Osteocyte (in vitro differentiated cells): ENCODE results near the gene C9. TPM values are rescaled to one million over a fixed set of nuclear protein-coding genes. Genes with fewer than 3 reads are reported as not detected.

Source experiments
- DNase-seq: peaks from one replicate; pipeline ENCODE4 v3.0.0; 2021; ENCODE audit warnings: mixed read lengths; ENCODE audit not compliant: unreplicated experiment; ENCODE audit errors: extremely low spot score
- H3K27ac Mint-ChIP-seq: one replicate; pipeline ENCODE4 v1.8.0; 2021; ENCODE audit warnings: mild to moderate bottlenecking, mixed read lengths; ENCODE audit not compliant: unreplicated experiment
- H3K27me3 Mint-ChIP-seq: one replicate; pipeline ENCODE4 v1.8.0; 2021; ENCODE audit warnings: mixed read lengths; ENCODE audit not compliant: unreplicated experiment
- H3K36me3 Mint-ChIP-seq: one replicate; pipeline ENCODE4 v1.8.0; 2021; ENCODE audit warnings: mixed read lengths; ENCODE audit not compliant: unreplicated experiment
- H3K4me1 Mint-ChIP-seq: one replicate; pipeline ENCODE4 v1.8.0; 2021; ENCODE audit warnings: mixed read lengths; ENCODE audit not compliant: unreplicated experiment
- H3K4me3 Mint-ChIP-seq: one replicate; pipeline ENCODE4 v1.8.0; 2021; ENCODE audit warnings: mild to moderate bottlenecking, moderate library complexity, mixed read lengths; ENCODE audit not compliant: unreplicated experiment
- H3K9me3 Mint-ChIP-seq: one replicate; pipeline ENCODE4 v1.8.0; 2021; ENCODE audit warnings: mixed read lengths; ENCODE audit not compliant: unreplicated experiment
- total RNA-seq: library from RNA; stranded (reverse); gene quantifications from 2 replicates; pipeline ENCODE4 v1.2.1, GENCODE V29; 2021
- TF ChIP-seq, protein P1 (sequence below): fragments of 200-600 bp; sonication (generic); IDR thresholded peaks from 2 replicates; pipeline ENCODE4 v1.5.0; 2021; ENCODE audit warnings: antibody characterized with exemption, mild to moderate bottlenecking, moderate library complexity

The C9 gene
- total RNA-seq, 1 donor from 2014 or later: not detected

DNA sequence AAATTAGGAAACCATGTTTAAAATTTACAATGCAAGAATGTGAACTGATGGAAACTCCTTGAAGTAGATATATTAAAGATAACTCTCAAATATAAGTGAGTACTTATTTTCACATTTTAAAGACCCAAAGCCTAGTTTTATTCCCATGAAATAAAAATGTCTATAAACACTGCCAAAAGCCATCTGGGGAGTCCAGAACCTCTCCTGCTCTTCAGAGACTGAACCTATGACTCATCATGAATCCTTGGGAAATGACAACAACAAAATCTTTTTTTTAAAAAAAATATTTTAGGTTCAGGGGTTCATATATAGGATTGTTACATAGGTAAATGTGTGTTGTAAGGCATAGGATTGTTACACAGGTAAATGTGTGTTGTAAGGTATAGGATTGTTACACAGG is 111.1 kb downstream of the C9 start:
- no peak for DNase-seq
- Mint-ChIP-seq H3K4me1 (no peaks in the 10 kb centered on the region), H3K27ac (no peak overlapping the region), H3K4me3 (no peak overlapping the region), H3K9me3 (no peaks in the 10 kb centered on the region), H3K36me3 (no peaks in the 10 kb centered on the region), H3K27me3 (peaks cover 41% of the 10 kb centered on the region)
- TF ChIP-seq, protein P1, sequence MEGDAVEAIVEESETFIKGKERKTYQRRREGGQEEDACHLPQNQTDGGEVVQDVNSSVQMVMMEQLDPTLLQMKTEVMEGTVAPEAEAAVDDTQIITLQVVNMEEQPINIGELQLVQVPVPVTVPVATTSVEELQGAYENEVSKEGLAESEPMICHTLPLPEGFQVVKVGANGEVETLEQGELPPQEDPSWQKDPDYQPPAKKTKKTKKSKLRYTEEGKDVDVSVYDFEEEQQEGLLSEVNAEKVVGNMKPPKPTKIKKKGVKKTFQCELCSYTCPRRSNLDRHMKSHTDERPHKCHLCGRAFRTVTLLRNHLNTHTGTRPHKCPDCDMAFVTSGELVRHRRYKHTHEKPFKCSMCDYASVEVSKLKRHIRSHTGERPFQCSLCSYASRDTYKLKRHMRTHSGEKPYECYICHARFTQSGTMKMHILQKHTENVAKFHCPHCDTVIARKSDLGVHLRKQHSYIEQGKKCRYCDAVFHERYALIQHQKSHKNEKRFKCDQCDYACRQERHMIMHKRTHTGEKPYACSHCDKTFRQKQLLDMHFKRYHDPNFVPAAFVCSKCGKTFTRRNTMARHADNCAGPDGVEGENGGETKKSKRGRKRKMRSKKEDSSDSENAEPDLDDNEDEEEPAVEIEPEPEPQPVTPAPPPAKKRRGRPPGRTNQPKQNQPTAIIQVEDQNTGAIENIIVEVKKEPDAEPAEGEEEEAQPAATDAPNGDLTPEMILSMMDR: no peak

DNA sequence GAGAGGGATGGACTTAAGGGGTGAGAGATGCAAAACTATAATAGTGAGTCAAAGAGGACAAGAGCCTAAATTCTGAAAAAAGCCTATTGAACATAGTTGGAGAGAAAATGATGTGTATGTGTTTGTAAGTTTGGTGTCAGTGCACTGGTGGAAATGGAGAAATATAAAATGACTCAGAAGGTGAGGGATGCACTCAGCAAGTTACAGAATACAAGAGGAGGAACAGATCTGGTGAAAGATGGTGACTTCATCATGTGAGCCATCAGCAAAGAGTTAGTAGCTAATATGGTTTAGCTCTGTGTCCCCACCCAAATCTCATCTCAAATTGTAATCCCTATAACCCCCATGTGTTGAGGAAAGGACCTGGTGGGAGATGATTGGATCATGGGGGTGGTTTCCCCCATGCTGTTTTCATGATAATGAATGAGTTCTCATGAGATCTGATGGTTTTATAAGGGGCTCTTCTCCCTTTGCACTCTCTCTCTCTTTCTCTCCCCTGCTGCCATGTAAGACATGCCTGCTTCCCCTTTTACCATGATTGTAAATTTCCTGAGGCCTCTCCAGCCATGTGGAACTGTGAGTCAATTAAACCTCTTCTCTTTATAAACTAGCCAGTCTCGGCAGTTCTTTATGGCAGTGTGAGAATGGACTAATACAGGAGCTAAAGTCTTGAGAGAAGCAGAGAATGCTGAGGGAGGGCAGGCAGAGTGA is 114.6 kb downstream of the C9 start:
- no peaks in the 10 kb centered on the region for H3K9me3 Mint-ChIP-seq
- peaks cover 39% of the 10 kb centered on the region for H3K27me3 Mint-ChIP-seq
- no peak for DNase-seq
- no peaks in the 10 kb centered on the region for H3K36me3 Mint-ChIP-seq
- H3K4me3 Mint-ChIP-seq: no peak overlapping the region
- TF ChIP-seq, protein P1: no peak
- no peak overlapping the region for H3K27ac Mint-ChIP-seq
- no peaks in the 10 kb centered on the region for H3K4me1 Mint-ChIP-seq

DNA sequence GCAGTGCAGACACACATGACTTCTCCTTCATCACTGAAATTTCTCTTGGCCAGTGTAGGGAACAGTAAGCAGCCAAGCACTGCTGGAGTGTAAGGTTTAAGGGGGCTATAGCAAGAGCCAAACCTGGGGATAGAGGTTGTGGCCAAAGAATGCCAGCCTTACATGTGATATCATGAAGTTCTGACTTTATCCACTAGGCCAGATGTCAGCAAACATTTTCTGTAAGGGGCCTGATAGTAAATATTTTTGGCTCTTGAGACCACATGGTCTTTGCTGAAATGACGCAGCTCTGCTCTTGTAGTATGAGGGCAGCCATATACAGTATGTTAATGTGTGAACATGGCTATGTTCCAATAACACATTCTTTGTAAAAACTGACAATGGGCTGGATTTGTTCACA is 115.2 kb downstream of the C9 start:
- no peak overlapping the region for H3K27ac Mint-ChIP-seq
- no peaks in the 10 kb centered on the region for H3K36me3 Mint-ChIP-seq
- TF ChIP-seq, protein P1: no peak
- H3K9me3 Mint-ChIP-seq: no peaks in the 10 kb centered on the region
- no peak for DNase-seq
- no peak overlapping the region for H3K4me3 Mint-ChIP-seq
- H3K4me1 Mint-ChIP-seq: no peaks in the 10 kb centered on the region
- H3K27me3 Mint-ChIP-seq: peaks cover 41% of the 10 kb centered on the region

DNA sequence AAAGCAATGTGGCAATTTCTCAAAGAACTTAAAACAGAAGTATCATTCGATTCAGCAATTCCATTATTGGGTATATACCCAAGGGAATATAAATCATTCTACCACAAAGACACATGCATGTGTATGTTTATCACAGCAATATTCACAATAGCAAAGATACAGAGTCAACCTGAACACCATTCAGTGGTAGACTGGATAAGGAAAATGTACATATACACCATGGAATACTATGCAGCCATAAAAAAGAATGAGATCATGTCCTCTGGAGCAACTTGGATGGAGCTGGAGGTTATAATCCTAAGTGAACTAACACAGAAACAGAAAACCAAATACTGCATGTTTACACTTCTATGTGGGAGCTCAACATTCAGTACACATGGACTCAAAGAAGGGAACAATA is 123.5 kb downstream of the C9 start:
- no peaks in the 10 kb centered on the region for H3K4me1 Mint-ChIP-seq
- no peaks in the 10 kb centered on the region for H3K36me3 Mint-ChIP-seq
- H3K9me3 Mint-ChIP-seq: peaks cover 15% of the 10 kb centered on the region
- H3K4me3 Mint-ChIP-seq: no peak overlapping the region
- no peak overlapping the region for H3K27ac Mint-ChIP-seq
- H3K27me3 Mint-ChIP-seq: peaks cover 62% of the 10 kb centered on the region
- TF ChIP-seq, protein P1: no peak
- DNase-seq: no peak

DNA sequence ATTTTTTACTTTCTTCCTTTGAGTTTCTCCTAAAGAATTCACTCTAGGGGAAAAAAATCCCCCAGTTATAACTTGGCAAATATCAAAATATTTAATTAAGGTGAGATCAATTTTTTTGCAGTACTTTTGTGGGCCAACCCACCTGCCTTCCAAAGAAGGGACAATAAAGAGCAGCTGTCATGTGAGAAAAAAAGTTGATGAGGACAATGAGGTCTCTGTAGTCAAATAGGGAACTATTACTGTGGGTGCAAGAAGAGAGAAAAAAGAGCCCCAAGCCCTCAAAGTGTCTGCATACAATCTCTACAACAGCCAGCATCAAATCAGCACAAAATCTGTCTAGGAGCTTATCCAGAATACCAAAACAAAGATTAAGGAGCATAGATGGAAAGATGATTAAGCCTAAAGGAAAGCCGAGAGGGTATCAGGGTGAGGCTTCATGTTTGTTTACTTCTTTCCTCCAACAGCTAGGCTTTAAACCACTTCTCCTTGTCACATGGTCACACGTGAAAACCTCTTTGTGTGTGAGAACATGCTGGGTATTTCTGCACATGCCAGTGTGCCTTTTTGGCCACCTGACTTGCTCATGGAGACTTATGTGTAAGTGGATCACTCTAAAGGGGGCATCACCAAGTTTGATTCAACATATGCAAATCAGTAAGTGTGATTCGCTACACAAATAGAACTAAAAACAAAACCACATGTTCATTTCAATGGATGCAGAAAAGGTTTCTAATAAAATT is 125.8 kb downstream of the C9 start:
- DNase-seq: no peak
- no peaks in the 10 kb centered on the region for H3K36me3 Mint-ChIP-seq
- H3K9me3 Mint-ChIP-seq: peaks cover 15% of the 10 kb centered on the region
- TF ChIP-seq, protein P1: no peak
- no peaks in the 10 kb centered on the region for H3K4me1 Mint-ChIP-seq
- peaks cover 49% of the 10 kb centered on the region for H3K27me3 Mint-ChIP-seq
- H3K4me3 Mint-ChIP-seq: no peak overlapping the region
- H3K27ac Mint-ChIP-seq: no peak overlapping the region
